Endothelial cell of umbilical vein (primary cell): Measurements from ENCODE around the gene CACNA2D3. TPM values are rescaled to one million over a fixed set of nuclear protein-coding genes. Genes with fewer than 3 reads are reported as not detected.

Experiments
- BruUV-seq: library from RNA; stranded (reverse); fragments of 400-500 nt; replicated peaks from 2 replicates; lab custom pipeline; 2021; lab: Mats Ljungman, UMichigan
- CTCF ChIA-PET: fragments of 300-600, 350-600 bp; sonication (Branson Sonifier 250); formaldehyde crosslinking; loops from one replicate; lab custom pipeline; 2021; ENCODE audit warnings: antibody characterized with exemption, inconsistent platforms; lab: Charles Lee
- POLR2A ChIA-PET: fragments of 300-600, 350-600 bp; sonication (Branson Sonifier 250); formaldehyde crosslinking; loops from one replicate; lab custom pipeline; 2021; ENCODE audit warnings: antibody characterized with exemption, inconsistent platforms; lab: Charles Lee
- DNase-seq: peaks from one replicate; pipeline ENCODE4 v3.0.0-alpha.2; 2011; ENCODE audit warnings: low read depth, low spot score
- FAIRE-seq: peaks from 2 replicates; lab custom pipeline; 2011; peaks lifted over from hg19 to GRCh38; lab: Jason Lieb, UNC
- H2AFZ ChIP-seq: 2 replicates; pipeline ENCODE4 v1.6.0; 2012; ENCODE audit warnings: low read depth, low read length, control low read depth, inconsistent platforms
- H3K27ac ChIP-seq: 2 replicates; pipeline ENCODE4 v1.5.1; 2011; ENCODE audit warnings: low read depth, mild to moderate bottlenecking, control low read depth, low read length, moderate library complexity; ENCODE audit not compliant: insufficient read depth
- H3K27me3 ChIP-seq, 2 experiments: 2 replicates each; pipeline versions ENCODE4 v1.6.0 to v1.6.1; 2011; ENCODE audit warnings: low read length in 2 of 2, mixed read lengths in 1 of 2; ENCODE audit not compliant: control insufficient read depth in 2 of 2, insufficient read depth in 2 of 2
- H3K36me3 ChIP-seq, 2 experiments: 2 replicates in 1 of 2; 3 replicates in 1 of 2; pipeline ENCODE4 v1.5.1; 2011; ENCODE audit warnings: low read length in 2 of 2, mild to moderate bottlenecking in 1 of 2, moderate library complexity in 1 of 2; ENCODE audit not compliant: control insufficient read depth in 2 of 2, insufficient read depth in 2 of 2; ENCODE audit errors: extremely low read depth in 1 of 2
- H3K4me1 ChIP-seq: 3 replicates; pipeline ENCODE4 v1.5.1; 2011; ENCODE audit warnings: mild to moderate bottlenecking, low read length; ENCODE audit not compliant: control insufficient read depth, insufficient read depth; ENCODE audit errors: extremely low read depth
- H3K4me2 ChIP-seq: 2 replicates; pipeline ENCODE4 v1.6.1; 2011; ENCODE audit warnings: low read length, control low read depth, mixed read lengths; ENCODE audit not compliant: insufficient read depth
- H3K4me3 ChIP-seq, 3 experiments: fragments of 200-600 bp in 1 of 3; sonication (generic), shearing (Covaris generic) in 1 of 3; replicated peaks in 1 of 3; 2 replicates each; pipeline ENCODE4 v1.5.1; 2011 to 2016; ENCODE audit warnings: control low read depth in 3 of 3, low read length in 3 of 3, mild to moderate bottlenecking in 2 of 3, inconsistent platforms in 1 of 3, low read depth in 1 of 3, moderate library complexity in 1 of 3; ENCODE audit not compliant: insufficient read depth in 1 of 3
- H3K79me2 ChIP-seq: 2 replicates; pipeline ENCODE4 v1.6.0; 2012; ENCODE audit warnings: low read length, inconsistent platforms; ENCODE audit not compliant: control insufficient read depth, insufficient read depth
- H3K9ac ChIP-seq: replicated peaks from 2 replicates; pipeline ENCODE3; 2011; ENCODE audit warnings: low read length, control low read depth; ENCODE audit not compliant: insufficient read depth; ENCODE audit errors: extremely low read depth
- H3K9me1 ChIP-seq: replicated peaks from 3 replicates; pipeline ENCODE4 v1.6.0; 2011; ENCODE audit warnings: mild to moderate bottlenecking, low read length; ENCODE audit not compliant: control insufficient read depth, insufficient read depth; ENCODE audit errors: extremely low read depth
- H3K9me3 ChIP-seq: replicated peaks from 2 replicates; pipeline ENCODE4 v1.5.1; 2012; ENCODE audit warnings: low read length, inconsistent platforms; ENCODE audit not compliant: control insufficient read depth, insufficient read depth
- H4K20me1 ChIP-seq: replicated peaks from 2 replicates; pipeline ENCODE3; 2011; ENCODE audit warnings: mild to moderate bottlenecking, low read length; ENCODE audit not compliant: control insufficient read depth, insufficient read depth; ENCODE audit errors: extremely low read depth
- CTCF ChIP-seq, 2 donors: IDR thresholded peaks; 1 replicate in 1 of 2; 2 replicates in 1 of 2; pipeline ENCODE4 v1.5.1; 2011; ENCODE audit warnings: low read length in 2 of 2, mild to moderate bottlenecking in 2 of 2, moderate library complexity in 2 of 2, control low read depth in 1 of 2, inconsistent platforms in 1 of 2, low read depth in 1 of 2; ENCODE audit not compliant: insufficient read depth in 1 of 2; ENCODE audit errors: extremely low read depth in 1 of 2
- FOS ChIP-seq: IDR thresholded peaks from 2 replicates; pipeline ENCODE4 v1.6.1; 2011; ENCODE audit warnings: mild to moderate bottlenecking, low read length, moderate library complexity, borderline replicate concordance; ENCODE audit not compliant: insufficient read depth
- GATA2 ChIP-seq: IDR thresholded peaks from 2 replicates; pipeline ENCODE4 v1.7.0; 2011; ENCODE audit warnings: low read depth, mild to moderate bottlenecking, moderate library complexity, mixed read lengths, low read length; ENCODE audit not compliant: insufficient read length, insufficient read depth
- JUN ChIP-seq: IDR thresholded peaks from 2 replicates; pipeline ENCODE4 v1.6.1; 2011; ENCODE audit warnings: borderline replicate concordance, low read depth; ENCODE audit not compliant: insufficient read length, insufficient read depth
- MAX ChIP-seq: IDR thresholded peaks from 2 replicates; pipeline ENCODE4 v1.6.1; 2011; ENCODE audit not compliant: insufficient read depth, insufficient read length
- MYC ChIP-seq: IDR thresholded peaks from one replicate; pipeline ENCODE4 v1.6.1; 2011; ENCODE audit warnings: mild to moderate bottlenecking, low read depth, low read length
- POLR2A ChIP-seq: IDR thresholded peaks from 2 replicates; pipeline ENCODE4 v1.6.1; 2012; ENCODE audit warnings: low read depth, mild to moderate bottlenecking, control low read depth, low read length
- POLR2AphosphoS5 ChIP-seq: IDR thresholded peaks from 2 replicates; pipeline ENCODE4 v1.6.1; 2012; ENCODE audit warnings: low read depth, mild to moderate bottlenecking, control low read depth, low read length, moderate library complexity; ENCODE audit not compliant: insufficient read depth
- dilution Hi-C: fragments of 300-500 bp; cut with MboI; formaldehyde crosslinking; loops from one replicate; pipeline ENCODE4 v1.15.0; 2019; ENCODE audit warnings: low sequenced_read_pairs; ENCODE audit not compliant: extremely low pct_ligation_motif_present
- intact Hi-C: fragments of 100-400 bp; cut with micrococcal nuclease; formaldehyde crosslinking; loops from one replicate; pipeline ENCODE4 v1.10.0; 2022
- polyA plus RNA-seq, 4 experiments: library from polyadenylated mRNA; depleted of rRNA in 3 of 4; stranded (reverse) in 3 of 4; unstranded in 1 of 4; fragments of >200 nt; gene quantifications; 2 replicates each; pipeline versions ENCODE4 v1.2.1 to v1.2.3, GENCODE V29; 2011 to 2012; ENCODE audit warnings: missing spikeins in 1 of 4
- total RNA-seq: library from RNA; stranded (reverse); gene quantifications from 2 replicates; pipeline ENCODE4 v1.2.3, GENCODE V29; 2021

CACNA2D3 gene
- total and polyA plus RNA-seq, 2 donors (not counting 3 experiments of a cell fraction or from before 2014, with no cell fraction given), result not detected

GRCh38 chr3:54649551-54649950, 527.2 kb downstream of the CACNA2D3 start:
- H3K27ac ChIP-seq, result no peak overlapping the region
- H3K79me2 ChIP-seq, result no peaks in the 10 kb centered on the region
- no peaks in the 10 kb centered on the region for H3K4me1 ChIP-seq
- no peak for TF ChIP-seq MYC
- TF ChIP-seq GATA2, result no peak
- no peak for TF ChIP-seq JUN
- TF ChIP-seq POLR2A, result no peak
- no peak for TF ChIP-seq CTCF (IDR thresholded peaks at IDR 0.05; ENCODE audit: extremely low read depth in 1 of 2, insufficient read depth in 1 of 2, low read depth in 1 of 2, low read length in 2 of 2)
- no peaks in the 10 kb centered on the region for H4K20me1 ChIP-seq
- H3K9ac ChIP-seq, result no peak overlapping the region
- H3K9me3 ChIP-seq, result peaks cover 8% of the 10 kb centered on the region
- BruUV-seq, result no TSS peak
- dilution Hi-C loops, result no loop called here
- H2AFZ ChIP-seq, result no peak overlapping the region
- intact Hi-C loops, result loop anchor here (2.0 kb wide), 1 partner anchor 45 kb away; no protein-coding TSS in a partner anchor
- FAIRE-seq (no peak), DNase-seq (no peak)
- CTCF ChIA-PET, result no interaction called here
- H3K27me3 ChIP-seq, result no peaks in the 10 kb centered on the region
- POLR2A ChIA-PET, result no interaction called here
- H3K9me1 ChIP-seq, result no peaks in the 10 kb centered on the region
- no peak overlapping the region for H3K4me2 ChIP-seq
- no peaks in the 10 kb centered on the region for H3K36me3 ChIP-seq
- no peak overlapping the region for H3K4me3 ChIP-seq

GRCh38 chr3:54653456-54654195, 531.3 kb downstream of the CACNA2D3 start:
- CTCF ChIA-PET, result no interaction called here
- no TSS peak for BruUV-seq
- FAIRE-seq, result no peak

More at GRCh38 chr3:54653456-54654195, 531.3 kb downstream of the CACNA2D3 start:
- H3K9me1 ChIP-seq, result no peaks in the 10 kb centered on the region
- intact Hi-C loops, result no loop called here
- H3K4me2 ChIP-seq, result no peak overlapping the region
- no peaks in the 10 kb centered on the region for H4K20me1 ChIP-seq
- H3K9me3 ChIP-seq, result peaks cover 6% of the 10 kb centered on the region
- no peak overlapping the region for H3K27ac ChIP-seq
- TF ChIP-seq CTCF (IDR thresholded peaks at IDR 0.05; ENCODE audit: extremely low read depth in 1 of 2, insufficient read depth in 1 of 2, low read depth in 1 of 2, low read length in 2 of 2), result no peak
- no peak for TF ChIP-seq GATA2
- TF ChIP-seq JUN, result no peak
- no peak for TF ChIP-seq MYC
- no peak for TF ChIP-seq MAX
- no peak for TF ChIP-seq FOS
- TF ChIP-seq POLR2AphosphoS5, result no peak
- no peaks in the 10 kb centered on the region for H3K27me3 ChIP-seq
- POLR2A ChIA-PET, result no interaction called here
- DNase-seq, result no peak
- H3K79me2 ChIP-seq, result no peaks in the 10 kb centered on the region
- no peak overlapping the region for H2AFZ ChIP-seq
- H3K4me3 ChIP-seq, result no peak overlapping the region
- H3K36me3 ChIP-seq, result no peaks in the 10 kb centered on the region
- dilution Hi-C loops, result no loop called here
- H3K4me1 ChIP-seq, result no peaks in the 10 kb centered on the region
- H3K9ac ChIP-seq, result no peak overlapping the region
